Stimulated activated effector memory CD8-positive, alpha-beta T cell treated with anti-CD3 and anti-CD28 coated beads, Interleukin-12 subunit alpha, Interleukin-12 subunit beta, amount 100 ng/mL, for 72 hours (primary cell): ENCODE results near the gene EGFR.
"Not testable (repeated sequence)": the region's sequence is repeated elsewhere in the genome, so short reads cannot be mapped to it uniquely, and the experiment has no call there.

Source experiments
- ATAC-seq: fragments of 150-1000 bp; cut with Tn5 transposase; 2 replicates; pipeline ENCODE4 v1.10.0; 2021
- DNase-seq, 2 donors: peaks; one replicate each; pipeline ENCODE4 v3.0.0; 2021 to 2022; ENCODE audit warnings: low spot score in 2 of 2
- H3K27ac Mint-ChIP-seq: one replicate; pipeline ENCODE4 v1.8.0; 2022; ENCODE audit warnings: mild to moderate bottlenecking, mixed read lengths
- H3K36me3 Mint-ChIP-seq: one replicate; pipeline ENCODE4 v1.8.0; 2022; ENCODE audit warnings: mild to moderate bottlenecking, mixed read lengths
- H3K4me1 Mint-ChIP-seq: one replicate; pipeline ENCODE4 v1.8.0; 2022; ENCODE audit warnings: mixed read lengths
- H3K4me3 Mint-ChIP-seq: one replicate; pipeline ENCODE4 v1.8.0; 2022; ENCODE audit warnings: mild to moderate bottlenecking, mixed read lengths
- H3K9me3 Mint-ChIP-seq: one replicate; pipeline ENCODE4 v1.8.0; 2022; ENCODE audit warnings: mixed read lengths

EGFR gene

GRCh38 chr7:55022002-55022985 is 3.5 kb downstream of the EGFR start:
- Mint-ChIP-seq H3K9me3 (no peaks in the 10 kb centered on the region), H3K4me3 (no peak overlapping the region)

GRCh38 chr7:55023841-55024505 is 5.2 kb downstream of the EGFR start:
- no peaks in the 10 kb centered on the region for H3K4me1 Mint-ChIP-seq
- H3K4me3 Mint-ChIP-seq = no peak overlapping the region
- H3K36me3 Mint-ChIP-seq = no peaks in the 10 kb centered on the region
- DNase-seq (no peak), ATAC-seq (no peak)
- H3K9me3 Mint-ChIP-seq = no peaks in the 10 kb centered on the region
- H3K27ac Mint-ChIP-seq = no peak overlapping the region

More at GRCh38 chr7:55022002-55022985, 3.5 kb downstream of the EGFR start:
- Mint-ChIP-seq H3K36me3 (no peaks in the 10 kb centered on the region), H3K4me1 (no peaks in the 10 kb centered on the region), H3K27ac (no peak overlapping the region)
- ATAC-seq = peak; percentile 16
- DNase-seq = no peak

GRCh38 chr7:55024776-55025175 is 6.0 kb downstream of the EGFR start:
- H3K9me3 Mint-ChIP-seq = no peaks in the 10 kb centered on the region
- no peaks in the 10 kb centered on the region for H3K4me1 Mint-ChIP-seq
- H3K36me3 Mint-ChIP-seq = no peaks in the 10 kb centered on the region
- no peak overlapping the region for H3K4me3 Mint-ChIP-seq
- H3K27ac Mint-ChIP-seq = no peak overlapping the region
- ATAC-seq = no peak
- no peak for DNase-seq

- Mint-ChIP-seq H3K27ac (no peak overlapping the region), H3K36me3 (no peaks in the 10 kb centered on the region), H3K4me1 (no peaks in the 10 kb centered on the region), H3K9me3 (no peaks in the 10 kb centered on the region), H3K4me3 (no peak overlapping the region)
- DNase-seq (no peak), ATAC-seq (no peak)
These were observed 7.4 kb downstream of the EGFR start for GRCh38 chr7:55026086-55026790.

- no peak overlapping the region for H3K27ac Mint-ChIP-seq
- H3K4me1 Mint-ChIP-seq = no peaks in the 10 kb centered on the region
- H3K9me3 Mint-ChIP-seq = no peaks in the 10 kb centered on the region
- no peak overlapping the region for H3K4me3 Mint-ChIP-seq
- ATAC-seq (no peak), DNase-seq (no peak)
- no peaks in the 10 kb centered on the region for H3K36me3 Mint-ChIP-seq
These were observed 8.2 kb downstream of the EGFR start for GRCh38 chr7:55026867-55027490.

- ATAC-seq (no peak), DNase-seq (no peak)
- Mint-ChIP-seq H3K36me3 (no peaks in the 10 kb centered on the region), H3K9me3 (no peaks in the 10 kb centered on the region), H3K4me1 (no peaks in the 10 kb centered on the region), H3K27ac (no peak overlapping the region), H3K4me3 (no peak overlapping the region)
These were observed 9.2 kb downstream of the EGFR start for GRCh38 chr7:55028011-55028410.

- ATAC-seq = no peak
- Mint-ChIP-seq H3K9me3 (no peaks in the 10 kb centered on the region), H3K4me1 (no peaks in the 10 kb centered on the region), H3K27ac (no peak overlapping the region), H3K36me3 (no peaks in the 10 kb centered on the region), H3K4me3 (no peak overlapping the region)
- no peak for DNase-seq
These were observed 11.5 kb downstream of the EGFR start for GRCh38 chr7:55030314-55030713.

- H3K9me3 Mint-ChIP-seq = no peaks in the 10 kb centered on the region
- ATAC-seq (no peak), DNase-seq (no peak)
- H3K4me3 Mint-ChIP-seq = no peak overlapping the region
- H3K4me1 Mint-ChIP-seq = no peaks in the 10 kb centered on the region
- no peak overlapping the region for H3K27ac Mint-ChIP-seq
- H3K36me3 Mint-ChIP-seq = no peaks in the 10 kb centered on the region
These were observed 12.3 kb downstream of the EGFR start for GRCh38 chr7:55031075-55031474.

GRCh38 chr7:55032069-55032699 is 13.4 kb downstream of the EGFR start:
- Mint-ChIP-seq H3K36me3 (no peaks in the 10 kb centered on the region), H3K27ac (no peak overlapping the region), H3K9me3 (no peaks in the 10 kb centered on the region), H3K4me3 (no peak overlapping the region), H3K4me1 (no peaks in the 10 kb centered on the region)
- ATAC-seq (no peak), DNase-seq (no peak)

- Mint-ChIP-seq H3K4me3 (no peak overlapping the region), H3K9me3 (no peaks in the 10 kb centered on the region), H3K4me1 (no peaks in the 10 kb centered on the region), H3K36me3 (no peaks in the 10 kb centered on the region), H3K27ac (no peak overlapping the region)
- no peak for DNase-seq
- no peak for ATAC-seq
These were observed 14.5 kb downstream of the EGFR start for GRCh38 chr7:55033236-55033846.

GRCh38 chr7:55034776-55035175 is 16.0 kb downstream of the EGFR start:
- Mint-ChIP-seq H3K4me1 (no peaks in the 10 kb centered on the region), H3K36me3 (no peaks in the 10 kb centered on the region)
- ATAC-seq = no peak

GRCh38 chr7:55035410-55035809 is 16.6 kb downstream of the EGFR start:
- H3K27ac Mint-ChIP-seq, ATAC-seq, H3K4me1 Mint-ChIP-seq, DNase-seq, H3K36me3 Mint-ChIP-seq, H3K4me3 Mint-ChIP-seq, H3K9me3 Mint-ChIP-seq: not testable (repeated sequence)

More at GRCh38 chr7:55034776-55035175, 16.0 kb downstream of the EGFR start:
- DNase-seq = no peak
- Mint-ChIP-seq H3K27ac (no peak overlapping the region), H3K9me3 (no peaks in the 10 kb centered on the region), H3K4me3 (no peak overlapping the region)

GRCh38 chr7:55036950-55037736 is 18.3 kb downstream of the EGFR start:
- Mint-ChIP-seq H3K9me3 (no peaks in the 10 kb centered on the region), H3K4me3 (no peak overlapping the region), H3K36me3 (no peaks in the 10 kb centered on the region), H3K27ac (no peak overlapping the region), H3K4me1 (no peaks in the 10 kb centered on the region)
- DNase-seq = no peak
- ATAC-seq = no peak
